ENCODE results near the gene SLC7A7.

DNA sequence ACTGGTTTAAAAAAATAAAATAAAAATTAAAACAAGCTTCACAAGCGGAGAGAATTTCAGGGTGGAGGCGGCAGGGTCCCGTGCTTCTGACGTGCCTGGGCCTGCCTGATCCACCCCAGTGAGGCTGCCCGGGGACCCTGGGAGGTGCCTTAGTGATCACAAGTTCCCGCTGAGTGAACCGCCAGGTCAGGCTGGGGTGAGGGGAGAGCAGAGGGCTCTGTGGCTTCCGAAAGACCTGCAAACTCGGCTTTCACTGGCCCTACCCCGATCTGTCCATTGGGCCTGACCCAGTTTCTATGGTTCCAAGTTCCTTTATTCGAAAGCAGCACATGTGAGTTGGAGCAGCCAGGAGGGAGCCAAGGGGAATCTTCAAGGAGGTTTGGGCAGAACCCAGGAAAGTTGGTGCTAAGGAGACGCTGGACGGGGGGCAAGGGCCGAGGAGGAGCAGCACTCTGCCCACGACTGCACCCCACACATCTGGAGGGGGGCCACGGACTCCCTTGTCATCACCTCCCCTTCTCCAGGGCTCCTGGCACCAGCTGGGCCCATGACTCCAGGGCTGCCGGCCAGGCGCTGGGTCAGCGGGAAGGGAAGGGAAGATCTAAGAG, 34.1 kb upstream of the SLC7A7 start:
- TF ChIP-seq POLR2A (IDR thresholded peaks at IDR 0.05), result peak in 1 of 2 donors; percentile 16
- TF ChIP-seq, protein P1, sequence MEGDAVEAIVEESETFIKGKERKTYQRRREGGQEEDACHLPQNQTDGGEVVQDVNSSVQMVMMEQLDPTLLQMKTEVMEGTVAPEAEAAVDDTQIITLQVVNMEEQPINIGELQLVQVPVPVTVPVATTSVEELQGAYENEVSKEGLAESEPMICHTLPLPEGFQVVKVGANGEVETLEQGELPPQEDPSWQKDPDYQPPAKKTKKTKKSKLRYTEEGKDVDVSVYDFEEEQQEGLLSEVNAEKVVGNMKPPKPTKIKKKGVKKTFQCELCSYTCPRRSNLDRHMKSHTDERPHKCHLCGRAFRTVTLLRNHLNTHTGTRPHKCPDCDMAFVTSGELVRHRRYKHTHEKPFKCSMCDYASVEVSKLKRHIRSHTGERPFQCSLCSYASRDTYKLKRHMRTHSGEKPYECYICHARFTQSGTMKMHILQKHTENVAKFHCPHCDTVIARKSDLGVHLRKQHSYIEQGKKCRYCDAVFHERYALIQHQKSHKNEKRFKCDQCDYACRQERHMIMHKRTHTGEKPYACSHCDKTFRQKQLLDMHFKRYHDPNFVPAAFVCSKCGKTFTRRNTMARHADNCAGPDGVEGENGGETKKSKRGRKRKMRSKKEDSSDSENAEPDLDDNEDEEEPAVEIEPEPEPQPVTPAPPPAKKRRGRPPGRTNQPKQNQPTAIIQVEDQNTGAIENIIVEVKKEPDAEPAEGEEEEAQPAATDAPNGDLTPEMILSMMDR (IDR thresholded peaks at IDR 0.05 in 4 of 5, conservative IDR thresholded peaks at IDR 0.05 in 1 of 5), result no peak

All from gastrocnemius medialis (tissue), 4 donors.